Ovary (tissue), 9 donors: ENCODE measurements around the gene PTPN14. TPM values are rescaled to one million over a fixed set of nuclear protein-coding genes. Genes with fewer than 3 reads are reported as not detected.

Experiments
- DNase-seq, 5 donors: peaks; one replicate each; pipeline ENCODE4 v3.0.0-alpha.2; 2019 to 2020
- H3K27ac ChIP-seq, 2 donors: fragments of 200-600 bp; one replicate each; pipeline versions ENCODE4 v1.5.1 to v1.8.0; 2019 to 2022
- H3K27me3 ChIP-seq: fragments of 200-600 bp; one replicate; pipeline ENCODE4 v1.8.0; 2022
- H3K36me3 ChIP-seq: fragments of 200-600 bp; sonication (generic); one replicate; pipeline ENCODE4 v1.5.1; 2019
- H3K4me1 ChIP-seq: one replicate; pipeline ENCODE4 v1.8.1; 2013; ENCODE audit warnings: mild to moderate bottlenecking, moderate library complexity; ENCODE audit not compliant: insufficient read depth
- H3K4me3 ChIP-seq: fragments of 200-600 bp; sonication (generic); one replicate; pipeline ENCODE4 v1.5.1; 2017
- H3K9me3 ChIP-seq, 2 donors: fragments of 200-600 bp in 1 of 2; sonication (generic) in 1 of 2; one replicate each; pipeline versions ENCODE4 v1.5.1 to v1.8.1; 2013 to 2019; ENCODE audit warnings: mild to moderate bottlenecking in 1 of 2, moderate library complexity in 1 of 2
- CTCF ChIP-seq, 3 donors: fragments of 450-650 bp in 2 of 3; fragments of 200-600 bp in 1 of 3; IDR thresholded peaks; one replicate each; pipeline versions ENCODE4 v1.5.1 to v1.8.0; 2016 to 2022; ENCODE audit warnings: antibody characterized with exemption in 3 of 3, mild to moderate bottlenecking in 1 of 3
- EP300 ChIP-seq: sonication (generic); formaldehyde crosslinking; IDR thresholded peaks from one replicate; pipeline ENCODE4 v1.6.1; 2017; ENCODE audit warnings: antibody characterized with exemption
- POLR2A ChIP-seq: fragments of 450-650 bp; IDR thresholded peaks from one replicate; pipeline ENCODE4 v1.6.1; 2017; ENCODE audit warnings: antibody characterized with exemption, mild to moderate bottlenecking, moderate library complexity
- whole genome bisulfite sequencing, 3 donors: extraction: QIAGEN DNeasy Blood & Tissue Kit in 1 of 3; methylation state at CpG; one replicate each; pipeline versions ENCODE4 v1.1.5 to v1.1.7; 2013 to 2017; 5-methylcytosine and 5-hydroxymethylcytosine counted together
- intact Hi-C, 4 donors: fragments of 100-400 bp; cut with DNase I; formaldehyde crosslinking; loops; one replicate each; pipeline versions ENCODE4 v1.11.0 to v1.15.1; 2022 to 2023
- polyA plus RNA-seq, 2 donors: library from polyadenylated mRNA; stranded (reverse); fragments of 200-250 nt in 1 of 2; fragments of 350-450 nt in 1 of 2; fragmentation: Illumina TruSeq in 1 of 2; extraction: RNeasy Lipid Tissue Mini Kit (QIAGEN cat#74804) in 1 of 2; gene quantifications; one replicate each; pipeline ENCODE4 v1.2.3, GENCODE V29; 2013 to 2014
- total RNA-seq, 7 donors: library from RNA; depleted of rRNA in 2 of 7; stranded (reverse); fragments of >200 nt in 2 of 7; fragmentation: NEBNext Ultra II Directional in 3 of 7; extraction: Animal tissue kit (Norgen Biotek cat#: 25700) in 3 of 7; gene quantifications; one replicate each; pipeline versions ENCODE4 v1.1.0 to v1.2.4, GENCODE V29; 2016 to 2023
- donor health status: DM: no; HTN: no; CAD: no; lungs with moderate emphysema.
- donor health status: DM: no; HTN: no; CAD: no.
- donor health status: Bipolar disorder and iron deficiency.
- donor health status: DM: yes; HTN: yes; CAD: no.
- donor health status: DM: no; HTN: no; CAD: no.
- donor health status: DM: yes; HTN: yes; CAD: no.

The PTPN14 gene
- total and polyA plus RNA-seq, 9 donors: 7.6 to 68.9 (median 41.1) TPM

- Histone ChIP-seq H3K27me3 (no peaks in the 10 kb centered on the region), H3K36me3 (no peaks in the 10 kb centered on the region), H3K9me3 (no peaks in the 10 kb centered on the region), H3K4me3 (no peak overlapping the region), H3K27ac (no peak overlapping the region), H3K4me1 (peaks cover 9% of the 10 kb centered on the region)
- WGBS, 3 donors: 88 to 91% (median 89%) methylated on average over 5 of the region's 5 CpGs
- no peak for DNase-seq
- TF ChIP-seq EP300 (no peak), POLR2A (no peak), CTCF (IDR thresholded peaks at IDR 0.05) (no peak)
- intact Hi-C loops: no loop called here
These were observed 136.3 kb downstream of the PTPN14 start for GRCh38 chr1:214415131-214415530.

GRCh38 chr1:214414691-214415090 is 136.7 kb downstream of the PTPN14 start:
- Histone ChIP-seq H3K27me3 (no peaks in the 10 kb centered on the region), H3K36me3 (no peaks in the 10 kb centered on the region), H3K27ac (no peak overlapping the region), H3K4me3 (no peak overlapping the region), H3K4me1 (peaks cover 9% of the 10 kb centered on the region), H3K9me3 (no peaks in the 10 kb centered on the region)
- 91 to 94% (median 91%) methylated on average over 4 of the region's 4 CpGs for WGBS, 3 donors
- TF ChIP-seq EP300 (no peak), CTCF (IDR thresholded peaks at IDR 0.05) (no peak), POLR2A (no peak)
- intact Hi-C loops: no loop called here
- no peak for DNase-seq

GRCh38 chr1:214413315-214413714 is 138.1 kb downstream of the PTPN14 start:
- Histone ChIP-seq H3K27ac (no peak overlapping the region), H3K4me3 (no peak overlapping the region), H3K9me3 (no peaks in the 10 kb centered on the region), H3K27me3 (no peaks in the 10 kb centered on the region), H3K36me3 (no peaks in the 10 kb centered on the region), H3K4me1 (peaks cover 7% of the 10 kb centered on the region)
- no peak for TF ChIP-seq EP300
- intact Hi-C loops: no loop called here
- DNase-seq: no peak

GRCh38 chr1:214404571-214405213 is 146.7 kb downstream of the PTPN14 start:
- Histone ChIP-seq H3K4me1 (no peaks in the 10 kb centered on the region), H3K4me3 (no peak overlapping the region), H3K36me3 (no peaks in the 10 kb centered on the region), H3K27me3 (no peaks in the 10 kb centered on the region), H3K9me3 (no peaks in the 10 kb centered on the region), H3K27ac (no peak overlapping the region)
- WGBS, 3 donors: 84 to 88% (median 87%) methylated on average over 9 of the region's 9 CpGs
- TF ChIP-seq EP300 (no peak), POLR2A (no peak), CTCF (IDR thresholded peaks at IDR 0.05) (no peak)
- DNase-seq: no peak
- intact Hi-C loops: no loop called here

GRCh38 chr1:214404154-214404553 is 147.2 kb downstream of the PTPN14 start:
- WGBS, 3 donors: 78 to 80% (median 78%) methylated on average over 4 of the region's 4 CpGs
- intact Hi-C loops: no loop called here
- H3K27ac ChIP-seq: no peak overlapping the region
- no peak overlapping the region for H3K4me3 ChIP-seq
- no peaks in the 10 kb centered on the region for H3K9me3 ChIP-seq
- no peak for DNase-seq
- H3K27me3 ChIP-seq: no peaks in the 10 kb centered on the region
- H3K36me3 ChIP-seq: no peaks in the 10 kb centered on the region
- no peaks in the 10 kb centered on the region for H3K4me1 ChIP-seq
- no peak for TF ChIP-seq EP300
- no peak for TF ChIP-seq POLR2A
- TF ChIP-seq CTCF (IDR thresholded peaks at IDR 0.05): no peak
